ENCODE data around the gene RAPGEF6. TPM values are rescaled to one million over a fixed set of nuclear protein-coding genes. Genes with fewer than 3 reads are reported as not detected.

The RAPGEF6 gene
- polyA plus RNA-seq, 1 donor (not counting 4 experiments of a cell fraction or from before 2014, with no cell fraction given), result 8.7 TPM

- Histone ChIP-seq H3K9me3 (ENCODE audit: control insufficient read depth, low read depth, low read length) (no peaks in the 10 kb centered on the region), H3K4me1 (ENCODE audit: control insufficient read depth, extremely low read depth, insufficient read depth, low read length) (peaks cover 25% of the 10 kb centered on the region), H3K79me2 (ENCODE audit: control insufficient read depth, insufficient read depth, low read length) (no peaks in the 10 kb centered on the region), H3K4me2 (ENCODE audit: control insufficient read depth, extremely low read depth, insufficient read depth, low read depth, low read length) (no peak overlapping the region), H2AFZ (ENCODE audit: control insufficient read depth, low read length) (no peak overlapping the region), H3K4me3 (ENCODE audit: control insufficient read depth in 2 of 3, extremely low read depth in 1 of 3, insufficient read depth in 2 of 3, low read depth in 1 of 3, low read length in 3 of 3) (no peak overlapping the region), H3K9me1 (ENCODE audit: control insufficient read depth, extremely low read depth, insufficient read depth, low read length) (peaks cover 2% of the 10 kb centered on the region), H3K27me3 (ENCODE audit: control insufficient read depth, extremely low read depth, insufficient read depth, low read length) (no peaks in the 10 kb centered on the region), H3K27ac (ENCODE audit: control insufficient read depth, insufficient read depth, low read length) (no peak overlapping the region), H3K9ac (ENCODE audit: control insufficient read depth, extremely low read depth, insufficient read depth, low read length) (no peak overlapping the region), H4K20me1 (ENCODE audit: control insufficient read depth, extremely low read depth, insufficient read depth, low read length) (no peaks in the 10 kb centered on the region), H3K36me3 (ENCODE audit: control insufficient read depth in 2 of 2, extremely low read depth in 1 of 2, insufficient read depth in 2 of 2, low read length in 2 of 2) (no peaks in the 10 kb centered on the region)
- TF ChIP-seq EZH2 (IDR thresholded peaks at IDR 0.05; ENCODE audit: low read length) (no peak), CTCF (optimal IDR thresholded peaks at IDR 0.05 in 1 of 3, IDR thresholded peaks at IDR 0.05 in 1 of 3, conservative IDR thresholded peaks at IDR 0.05 in 1 of 3; ENCODE audit: extremely low read depth in 1 of 3, insufficient read depth in 2 of 3, low read length in 3 of 3) (no peak)
- dilution Hi-C loops (cut with MboI; ENCODE audit: extremely low pct_ligation_motif_present, low sequenced_read_pairs), result no loop called here
- DNase-seq (ENCODE audit: low read depth, low spot score), result no peak
- peak; percentile 13 for FAIRE-seq
Observed at GRCh38 chr5:131538177-131538593, 96.8 kb downstream of the RAPGEF6 start.

DNA sequence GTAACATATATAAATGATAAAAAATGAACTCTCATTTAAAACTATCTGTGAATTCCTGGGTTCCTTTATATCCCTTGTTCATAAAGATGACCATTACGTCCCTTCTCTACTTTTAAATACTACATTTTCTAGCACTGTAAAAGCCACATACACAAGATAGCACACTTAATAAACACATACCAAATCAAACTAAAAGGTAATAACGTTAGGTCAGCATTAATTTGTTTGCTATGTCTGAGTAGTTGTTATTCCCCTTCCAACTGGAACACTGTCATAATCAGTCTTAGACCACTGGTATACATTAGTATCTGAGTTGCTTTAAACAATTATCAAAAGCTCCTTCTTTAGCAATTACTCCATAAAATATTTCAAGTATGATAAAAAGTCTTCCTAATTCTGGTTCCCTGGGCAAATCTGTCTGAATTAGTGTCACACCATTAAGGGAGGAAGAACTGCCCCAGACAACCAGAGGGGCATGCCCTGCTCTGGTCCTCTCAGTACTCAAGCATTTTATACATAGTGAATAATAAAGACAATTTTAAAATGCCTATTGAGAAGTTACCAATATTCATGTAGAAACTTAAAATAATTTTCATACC, 98.1 kb downstream of the RAPGEF6 start:
- H3K4me2 ChIP-seq (ENCODE audit: control insufficient read depth, extremely low read depth, insufficient read depth, low read depth, low read length), result no peak overlapping the region
- FAIRE-seq, result no peak

More for the DNA sequence above, 98.1 kb downstream of the RAPGEF6 start:
- Histone ChIP-seq H2AFZ (ENCODE audit: control insufficient read depth, low read length) (no peak overlapping the region), H3K9me1 (ENCODE audit: control insufficient read depth, extremely low read depth, insufficient read depth, low read length) (peaks cover 2% of the 10 kb centered on the region), H3K36me3 (ENCODE audit: control insufficient read depth in 2 of 2, extremely low read depth in 1 of 2, insufficient read depth in 2 of 2, low read length in 2 of 2) (no peaks in the 10 kb centered on the region), H3K27me3 (ENCODE audit: control insufficient read depth, extremely low read depth, insufficient read depth, low read length) (no peaks in the 10 kb centered on the region), H3K4me1 (ENCODE audit: control insufficient read depth, extremely low read depth, insufficient read depth, low read length) (peaks cover 18% of the 10 kb centered on the region), H3K27ac (ENCODE audit: control insufficient read depth, insufficient read depth, low read length) (no peak overlapping the region), H3K79me2 (ENCODE audit: control insufficient read depth, insufficient read depth, low read length) (no peaks in the 10 kb centered on the region), H3K4me3 (ENCODE audit: control insufficient read depth in 2 of 3, extremely low read depth in 1 of 3, insufficient read depth in 2 of 3, low read depth in 1 of 3, low read length in 3 of 3) (no peak overlapping the region), H3K9me3 (ENCODE audit: control insufficient read depth, low read depth, low read length) (no peaks in the 10 kb centered on the region), H3K9ac (ENCODE audit: control insufficient read depth, extremely low read depth, insufficient read depth, low read length) (no peak overlapping the region), H4K20me1 (ENCODE audit: control insufficient read depth, extremely low read depth, insufficient read depth, low read length) (no peaks in the 10 kb centered on the region)
- dilution Hi-C loops (cut with MboI; ENCODE audit: extremely low pct_ligation_motif_present, low sequenced_read_pairs), result no loop called here
- TF ChIP-seq EZH2 (IDR thresholded peaks at IDR 0.05; ENCODE audit: low read length) (no peak), CTCF (optimal IDR thresholded peaks at IDR 0.05 in 1 of 3, IDR thresholded peaks at IDR 0.05 in 1 of 3, conservative IDR thresholded peaks at IDR 0.05 in 1 of 3; ENCODE audit: extremely low read depth in 1 of 3, insufficient read depth in 2 of 3, low read length in 3 of 3) (no peak)
- no peak for DNase-seq (ENCODE audit: low read depth, low spot score)

Measured in keratinocyte (primary cell).